Stimulated activated CD8-positive, alpha-beta memory T cell treated with anti-CD3 and anti-CD28 coated beads, Interleukin-7, amount 100 ng/mL, for 48 hours (primary cell): ENCODE results near the gene SGCD.

ENCODE experiments used
- DNase-seq, 2 donors: peaks; one replicate each; pipeline ENCODE4 v3.0.0-alpha.2; 2020; ENCODE audit warnings: low read depth in 1 of 2; ENCODE audit errors: extremely low read depth in 1 of 2

The SGCD gene

DNA sequence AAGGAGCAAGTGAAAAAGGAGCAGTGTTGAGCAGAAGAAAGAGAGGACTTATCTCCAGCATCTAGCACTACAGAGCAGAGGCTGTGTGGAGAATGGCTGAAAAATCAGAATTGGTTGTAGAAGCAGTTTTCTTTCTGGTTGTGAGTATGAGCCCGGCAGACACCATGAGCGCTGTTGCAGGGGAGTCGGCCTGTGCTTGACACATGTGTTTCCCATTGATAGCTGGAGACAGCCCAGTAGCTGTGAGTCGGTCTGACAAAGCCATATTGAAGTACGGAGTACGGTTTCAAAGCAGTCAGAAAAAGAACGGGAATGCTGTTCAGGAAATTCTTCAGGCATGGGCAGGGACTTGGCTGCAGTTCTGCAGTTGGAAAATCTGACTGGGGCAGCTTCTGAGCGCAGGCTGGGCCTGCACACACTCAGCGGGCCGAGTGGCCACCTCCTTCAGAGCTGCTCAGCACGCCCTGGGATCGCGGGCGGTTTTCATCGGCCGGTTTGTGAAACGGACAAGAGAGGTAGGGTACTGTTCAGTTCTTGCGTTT lies at the start of gene SGCD:
SGCD (plus strand) TSS at position 447 of the 542 bp plus-strand sequence.
- DNase-seq = no peak

DNA sequence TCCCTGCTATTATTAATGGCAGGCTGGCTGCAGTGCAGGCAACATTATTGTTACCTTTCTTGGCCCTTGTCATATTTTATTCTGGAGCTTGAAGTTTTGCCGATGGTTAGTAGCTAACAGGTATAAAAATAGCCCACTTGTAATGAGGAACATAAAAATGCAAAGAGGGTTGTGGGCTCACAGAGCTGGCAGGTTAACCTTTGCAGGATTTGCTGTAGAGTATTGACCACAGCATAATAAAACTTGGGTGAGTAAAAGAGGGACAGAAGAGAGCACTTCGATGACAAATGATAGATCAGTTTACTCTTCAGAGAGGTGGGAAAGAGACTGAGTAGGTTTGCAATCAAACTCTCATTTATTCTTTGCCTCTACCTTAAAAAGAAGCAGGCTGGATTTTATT lies 49.7 kb upstream of the SGCD start:
- DNase-seq = no peak

GRCh38 chr5:156295431-156295830 lies 31.5 kb upstream of the SGCD start:
- no peak for DNase-seq

DNA sequence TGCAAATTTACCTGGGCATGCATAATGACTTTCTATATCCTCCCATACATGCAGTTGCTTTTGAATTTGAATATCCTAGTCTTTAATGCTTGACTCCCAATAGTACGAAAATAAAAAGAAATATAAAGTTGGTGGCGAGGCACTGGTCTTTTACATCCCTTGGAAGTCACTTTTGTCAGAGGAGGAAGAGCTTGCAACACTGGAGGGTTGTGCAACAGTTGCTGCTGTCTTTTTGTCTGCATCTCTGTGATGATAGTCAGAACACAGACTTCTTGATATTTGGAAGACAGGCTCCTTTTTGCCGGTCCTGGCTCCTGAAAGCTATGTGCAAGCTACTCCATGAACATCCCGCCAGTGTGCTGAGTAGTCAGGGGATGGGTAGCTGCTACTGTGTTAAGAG lies 16.8 kb upstream of the SGCD start:
- no peak for DNase-seq

- no peak for DNase-seq
Measured at GRCh38 chr5:156312897-156313694, 13.9 kb upstream of the SGCD start.

GRCh38 chr5:156314416-156314815 lies 12.5 kb upstream of the SGCD start:
- no peak for DNase-seq

DNA sequence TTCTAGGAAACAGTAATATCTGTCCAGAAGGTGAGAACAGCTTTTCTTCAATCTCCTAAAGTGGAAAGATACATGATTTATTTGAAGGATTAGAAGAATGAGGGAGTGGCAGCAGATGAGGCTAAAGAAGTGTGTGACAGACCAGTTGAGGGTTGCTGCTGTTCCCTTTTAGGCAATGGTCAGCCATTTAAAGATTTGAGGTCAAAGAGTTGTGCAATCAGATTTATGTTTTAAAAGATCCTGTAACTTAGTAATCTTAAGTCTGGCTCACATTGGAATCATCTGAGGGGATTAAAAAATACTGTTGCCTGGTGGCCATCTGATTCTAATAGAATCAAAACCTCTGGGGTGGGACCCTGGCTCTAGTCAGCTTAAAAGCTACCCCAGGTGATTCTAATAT lies 4.3 kb upstream of the SGCD start:
- no peak for DNase-seq

DNA sequence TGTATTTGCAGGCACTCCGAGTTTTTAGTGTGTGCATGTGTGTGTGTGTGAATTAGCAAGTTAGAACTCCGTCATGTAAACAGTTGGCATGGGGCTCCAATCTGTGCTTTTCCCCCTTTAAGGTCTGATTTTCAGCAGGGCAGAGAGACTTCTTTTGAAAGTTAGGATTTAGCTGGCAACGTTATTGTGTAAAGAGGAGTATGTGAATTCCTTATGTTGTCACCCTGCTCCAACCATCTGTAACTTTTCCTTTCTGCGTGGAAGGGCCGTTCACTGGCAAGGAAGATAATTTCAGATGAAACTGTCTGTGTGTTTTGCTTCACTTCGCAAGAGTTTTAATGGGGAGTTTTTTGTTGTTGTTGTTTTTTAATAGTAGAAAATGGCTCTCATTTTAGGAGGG lies 332 bp downstream of the SGCD start:
- DNase-seq = no peak

DNA sequence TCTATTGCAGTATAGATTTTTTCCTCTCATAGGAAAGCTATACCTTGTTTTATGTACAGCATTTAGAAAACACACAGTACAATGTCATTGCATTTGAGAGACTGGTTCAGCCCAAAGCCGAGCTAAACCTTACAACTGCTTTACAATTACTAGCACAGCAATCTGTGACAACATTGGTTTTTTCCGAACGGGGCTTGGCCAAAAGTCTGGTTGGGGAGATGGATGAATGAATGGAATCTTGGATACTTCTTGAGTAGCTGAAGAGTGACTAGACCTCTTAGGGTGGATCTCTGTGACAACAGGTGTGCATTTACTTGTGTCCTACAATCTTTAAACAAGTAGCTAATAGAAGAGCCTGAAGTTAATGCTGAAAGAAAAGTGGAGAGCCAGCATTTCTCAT lies 1.2 kb downstream of the SGCD start:
- no peak for DNase-seq

GRCh38 chr5:156328766-156329165 lies 1.8 kb downstream of the SGCD start:
- no peak for DNase-seq

DNA sequence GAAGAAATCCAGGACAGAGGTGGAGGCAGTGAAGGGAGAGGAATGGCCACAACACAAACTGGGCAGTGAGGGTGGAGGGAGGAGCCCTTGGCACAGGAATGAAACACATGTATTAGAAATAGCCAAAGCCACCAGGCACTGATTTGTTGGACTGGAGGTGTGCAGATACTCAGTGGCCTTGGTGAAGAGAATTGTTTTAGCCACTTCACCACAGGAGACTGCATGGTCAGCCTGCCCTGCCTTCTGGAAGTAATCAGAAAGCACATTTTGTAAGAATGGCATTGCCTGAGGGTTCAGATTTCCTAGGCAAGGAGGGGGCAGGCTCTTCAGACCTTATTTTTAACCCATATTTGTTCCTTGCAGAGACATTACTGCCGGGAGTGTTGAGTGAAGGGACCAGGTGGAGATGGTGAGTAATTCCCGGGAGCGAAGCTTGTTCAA lies 2.2 kb downstream of the SGCD start:
- no peak for DNase-seq

DNA sequence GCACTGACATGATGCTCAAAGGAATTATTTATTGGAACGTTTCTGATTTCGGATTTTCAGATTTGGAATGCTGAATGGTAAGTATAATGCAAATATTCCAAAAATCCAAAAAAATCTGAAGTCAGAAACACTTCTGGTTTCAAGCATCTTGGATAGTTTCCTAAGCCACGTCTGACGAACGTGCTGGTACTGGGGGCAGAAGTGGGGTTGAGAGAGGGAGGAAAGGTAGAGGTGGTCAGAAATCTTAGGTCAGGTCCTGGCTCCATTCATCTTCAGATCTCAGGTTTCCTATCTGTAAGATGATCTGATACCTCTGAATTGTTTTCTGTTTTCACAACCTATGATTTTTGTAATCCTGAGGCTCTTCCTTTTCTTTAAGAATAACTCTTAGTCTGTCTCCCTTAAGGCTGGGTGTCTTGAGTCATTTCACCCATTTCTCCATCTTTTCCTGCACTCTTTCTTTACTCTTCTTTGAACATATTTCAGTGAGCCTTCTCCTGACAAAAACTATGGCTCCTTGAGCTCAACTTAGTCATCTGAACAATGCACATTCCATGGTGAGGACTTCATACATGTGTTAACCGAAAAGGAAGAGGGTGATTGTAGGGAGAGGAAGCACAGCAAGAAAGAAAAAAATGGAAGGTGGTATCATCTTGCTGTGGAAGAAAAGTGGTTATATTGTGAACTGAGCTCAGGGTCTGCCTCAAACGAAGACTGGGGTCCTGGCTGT lies 3.3 kb downstream of the SGCD start:
- no peak for DNase-seq

GRCh38 chr5:156331181-156331580 lies 4.2 kb downstream of the SGCD start:
- no peak for DNase-seq

- no peak for DNase-seq
Measured at GRCh38 chr5:156331845-156332244, 4.9 kb downstream of the SGCD start.

DNA sequence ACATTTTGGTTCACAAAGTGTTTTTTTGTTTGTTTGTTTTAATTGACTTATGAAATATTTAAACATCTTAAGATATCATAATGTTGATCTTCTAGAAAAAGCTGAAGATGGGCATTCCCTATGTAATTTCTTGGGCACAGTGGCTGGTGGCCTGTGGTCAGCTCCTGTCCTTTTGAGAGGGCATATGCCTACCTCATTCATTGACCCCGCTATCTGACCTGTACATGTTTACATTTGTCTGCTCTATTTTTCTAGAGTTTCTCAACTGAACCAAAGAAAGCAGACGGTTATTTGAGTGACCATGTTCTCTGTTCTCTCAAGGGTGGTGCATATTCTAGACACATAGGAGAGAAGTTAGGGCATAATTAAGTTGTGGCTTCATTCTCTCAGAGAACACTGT lies 5.3 kb downstream of the SGCD start:
- DNase-seq = no peak

GRCh38 chr5:156339139-156339841 lies 12.3 kb downstream of the SGCD start:
- no peak for DNase-seq

DNA sequence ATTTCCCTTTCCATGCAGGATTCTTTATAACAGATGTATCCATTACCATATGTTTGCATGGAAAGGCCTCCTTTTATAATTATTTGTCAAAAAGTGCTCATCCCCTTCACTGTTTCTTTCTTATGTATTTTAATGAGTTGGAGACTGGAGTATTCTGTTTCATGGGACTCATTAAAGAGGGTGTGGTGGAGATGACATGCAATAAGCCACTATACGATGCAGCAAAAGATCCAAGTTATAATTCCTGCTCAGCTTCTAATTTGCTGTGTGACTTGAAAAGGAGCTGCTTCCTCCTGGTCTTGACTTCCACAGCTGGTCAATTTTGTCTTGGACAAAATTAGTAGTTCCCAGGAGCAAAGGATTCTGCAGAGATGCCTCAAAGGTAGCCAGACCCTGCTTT lies 13.9 kb downstream of the SGCD start:
- no peak for DNase-seq

DNA sequence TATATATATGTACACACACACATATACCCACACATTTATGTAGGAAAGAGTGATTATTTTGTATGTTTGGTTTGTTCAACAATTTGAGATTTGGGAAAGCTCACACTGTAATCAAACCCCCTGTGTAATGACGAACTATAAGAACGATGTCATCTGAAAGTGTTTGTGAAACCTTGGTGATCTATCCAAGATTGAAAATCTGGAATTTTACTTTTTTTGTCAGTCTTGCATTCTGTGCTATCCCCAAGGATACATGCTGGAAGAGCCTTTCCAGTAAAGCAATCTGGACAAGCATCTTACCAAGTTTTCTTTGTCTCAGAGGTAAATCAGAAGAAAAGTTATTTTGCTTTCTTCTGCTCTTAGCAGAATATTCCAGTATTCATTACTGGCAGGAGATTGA lies 23.3 kb downstream of the SGCD start:
- no peak for DNase-seq

GRCh38 chr5:156351423-156351822 lies 24.5 kb downstream of the SGCD start:
- no peak for DNase-seq

- DNase-seq = no peak
Measured at GRCh38 chr5:156354571-156354970, 27.6 kb downstream of the SGCD start.

DNA sequence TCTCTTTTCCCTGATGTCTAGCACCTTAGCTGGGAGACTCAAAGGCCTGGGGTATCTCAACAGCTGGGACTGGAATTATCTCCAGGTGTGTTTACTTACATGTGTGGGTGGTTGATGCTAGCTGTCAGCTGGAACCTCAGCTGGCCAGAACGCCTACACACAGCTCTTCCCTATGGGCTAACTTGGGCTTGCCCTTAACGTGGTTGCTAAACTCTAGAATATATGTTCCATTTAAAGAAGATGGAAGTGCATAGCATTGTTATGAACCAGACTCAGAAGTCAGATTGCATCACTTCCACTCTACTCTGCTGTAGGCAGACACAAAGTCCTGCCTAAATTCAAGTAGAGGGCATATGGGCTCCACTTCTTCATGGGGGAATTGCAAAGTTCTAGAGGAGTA lies 29.3 kb downstream of the SGCD start:
- DNase-seq = no peak
